ENCODE results near the gene WNT7A.
A peak's percentile ranks its signal among the peaks of the same experiment; 100 is the strongest.
"Not testable (repeated sequence)": the region's sequence is repeated elsewhere in the genome, so short reads cannot be mapped to it uniquely, and the experiment has no call there.

Gene WNT7A

DNA sequence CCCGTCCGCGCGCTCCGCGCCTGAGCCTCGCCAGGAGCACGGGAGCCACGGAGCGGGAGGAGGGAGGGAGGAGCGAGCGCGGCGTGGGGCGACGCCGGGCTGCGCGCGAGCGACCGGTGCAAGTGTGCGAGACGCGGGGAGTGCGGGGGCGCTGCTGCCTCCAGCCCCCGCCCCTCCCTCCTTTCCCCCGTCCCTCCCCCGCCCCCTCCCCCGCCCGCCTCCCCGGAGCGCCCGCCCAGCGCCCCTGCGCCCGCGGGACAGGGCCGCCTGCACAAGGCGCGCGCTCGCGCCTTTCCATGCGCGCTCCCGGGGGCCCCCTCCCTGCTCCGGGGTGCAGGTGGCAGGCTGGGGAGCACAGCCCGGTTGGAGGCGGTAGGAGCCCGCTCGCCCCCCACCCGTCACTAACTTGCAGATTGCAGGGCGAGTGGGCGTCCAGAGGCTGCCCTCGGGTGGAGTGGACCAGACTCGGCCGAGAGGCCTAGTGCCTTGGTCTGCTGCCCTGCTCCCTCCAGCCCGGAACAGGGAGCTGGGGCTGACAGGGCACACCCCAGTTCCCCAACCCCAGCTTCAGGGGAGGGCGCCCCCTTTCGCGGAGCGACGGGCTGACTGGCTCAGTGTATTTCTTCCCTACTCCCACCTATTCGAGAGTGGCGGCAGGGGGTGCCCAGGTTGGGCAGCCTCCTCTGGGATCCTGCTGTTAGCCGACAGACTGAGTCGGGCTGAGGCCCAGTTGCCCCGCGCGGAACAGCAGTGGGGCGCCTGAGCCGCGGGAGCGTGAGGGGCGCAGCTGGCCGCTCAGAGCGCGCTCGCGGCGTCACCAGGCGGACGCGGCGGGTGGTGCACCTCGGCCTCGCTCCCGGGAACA, at the start of gene WNT7A:
TSS of gene WNT7A (minus strand) at position 126 of the 865 bp plus-strand sequence. CDS start 255 bp downstream, outside the sequence.
- Histone ChIP-seq H4K20me1 (ENCODE audit: insufficient read depth, low read length) (no peaks in the 10 kb centered on the region; the same call in 1 of the 2 replicates), H3K27me3 (ENCODE audit: insufficient read depth, low read length, poor library complexity) (peaks cover 11% of the 10 kb centered on the region), H3K9ac (ENCODE audit: low read depth, low read length) (no peak within 1 kb of the TSS), H3K4me1 (ENCODE audit: insufficient read depth, low read length) (no peaks in the 10 kb centered on the region), H2AFZ (ENCODE audit: low read depth, low read length) (no peak within 1 kb of the TSS), H3K9me3 (ENCODE audit: insufficient read depth, low read length, severe bottlenecking) (no peaks in the 10 kb centered on the region), H3K4me2 (ENCODE audit: insufficient read depth, low read length) (no peak within 1 kb of the TSS), H3K27ac (ENCODE audit: low read length) (no peak within 1 kb of the TSS), H3K4me3 (ENCODE audit: low read depth in 1 of 2, low read length in 2 of 2) (no peak within 1 kb of the TSS), H3K79me2 (ENCODE audit: insufficient read depth, low read length) (no peaks in the 10 kb centered on the region), H3K36me3 (ENCODE audit: insufficient read depth, low read length) (no peaks in the 10 kb centered on the region)
- ATAC-seq (ENCODE audit: insufficient read depth, low read depth) = no peak
- no peak for DNase-seq
- TF ChIP-seq EZH2 (IDR thresholded peaks at IDR 0.05; ENCODE audit: borderline replicate concordance, low read depth, low read length, severe bottlenecking) = no peak
- TF ChIP-seq, protein P1, sequence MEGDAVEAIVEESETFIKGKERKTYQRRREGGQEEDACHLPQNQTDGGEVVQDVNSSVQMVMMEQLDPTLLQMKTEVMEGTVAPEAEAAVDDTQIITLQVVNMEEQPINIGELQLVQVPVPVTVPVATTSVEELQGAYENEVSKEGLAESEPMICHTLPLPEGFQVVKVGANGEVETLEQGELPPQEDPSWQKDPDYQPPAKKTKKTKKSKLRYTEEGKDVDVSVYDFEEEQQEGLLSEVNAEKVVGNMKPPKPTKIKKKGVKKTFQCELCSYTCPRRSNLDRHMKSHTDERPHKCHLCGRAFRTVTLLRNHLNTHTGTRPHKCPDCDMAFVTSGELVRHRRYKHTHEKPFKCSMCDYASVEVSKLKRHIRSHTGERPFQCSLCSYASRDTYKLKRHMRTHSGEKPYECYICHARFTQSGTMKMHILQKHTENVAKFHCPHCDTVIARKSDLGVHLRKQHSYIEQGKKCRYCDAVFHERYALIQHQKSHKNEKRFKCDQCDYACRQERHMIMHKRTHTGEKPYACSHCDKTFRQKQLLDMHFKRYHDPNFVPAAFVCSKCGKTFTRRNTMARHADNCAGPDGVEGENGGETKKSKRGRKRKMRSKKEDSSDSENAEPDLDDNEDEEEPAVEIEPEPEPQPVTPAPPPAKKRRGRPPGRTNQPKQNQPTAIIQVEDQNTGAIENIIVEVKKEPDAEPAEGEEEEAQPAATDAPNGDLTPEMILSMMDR (IDR thresholded peaks at IDR 0.05; ENCODE audit: borderline replicate concordance, extremely low read depth, low read length, poor library complexity, severe bottlenecking) = no peak

DNA sequence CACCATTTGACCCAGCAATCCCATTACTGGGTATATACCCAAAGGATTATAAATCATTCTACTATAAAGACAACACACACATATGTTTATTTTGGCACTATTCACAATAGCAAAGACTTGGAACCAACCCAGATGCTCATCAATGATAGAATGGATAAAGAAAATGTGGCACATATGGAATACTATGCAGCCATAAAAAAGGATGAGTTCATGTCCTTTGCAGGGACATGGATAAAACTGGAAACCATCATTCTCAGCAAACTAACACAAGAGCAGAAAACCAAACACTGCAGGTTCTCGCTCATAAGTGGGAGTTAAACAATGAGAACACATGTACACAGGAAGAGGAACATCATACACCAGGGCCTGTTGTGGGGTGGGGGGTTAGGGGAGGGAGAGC, 48.9 kb upstream of the WNT7A start:
- H3K36me3 ChIP-seq (ENCODE audit: insufficient read depth, low read length); H3K27ac ChIP-seq (ENCODE audit: low read length): not testable (repeated sequence)

DNA sequence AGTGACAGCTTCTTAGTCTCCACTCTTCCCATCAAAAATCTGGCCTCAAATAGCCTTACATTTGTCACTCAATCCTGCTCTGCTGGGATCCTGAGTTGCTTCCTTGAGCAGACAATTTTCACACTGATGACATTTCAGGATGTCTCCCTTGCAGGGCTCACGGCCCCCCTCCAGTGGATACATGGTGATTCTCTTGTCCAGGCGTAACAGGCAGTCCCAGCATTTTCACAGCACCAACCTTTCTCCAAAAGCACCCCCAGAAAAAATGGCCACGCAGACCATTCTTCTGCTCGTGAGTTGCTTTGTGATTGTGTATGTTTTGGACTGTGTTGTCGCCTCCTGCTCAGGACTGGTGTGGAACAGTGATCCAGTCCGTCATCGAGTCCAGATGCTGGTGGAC, 47.4 kb upstream of the WNT7A start:
- Histone ChIP-seq H3K4me1 (ENCODE audit: insufficient read depth, low read length) (no peaks in the 10 kb centered on the region), H3K36me3 (ENCODE audit: insufficient read depth, low read length) (no peaks in the 10 kb centered on the region), H3K9me3 (ENCODE audit: insufficient read depth, low read length, severe bottlenecking) (peaks cover 5% of the 10 kb centered on the region), H3K27me3 (ENCODE audit: insufficient read depth, low read length, poor library complexity) (no peaks in the 10 kb centered on the region), H4K20me1 (ENCODE audit: insufficient read depth, low read length) (no peaks in the 10 kb centered on the region), H3K79me2 (ENCODE audit: insufficient read depth, low read length) (no peaks in the 10 kb centered on the region), H3K4me2 (ENCODE audit: insufficient read depth, low read length) (no peak overlapping the region), H2AFZ (ENCODE audit: low read depth, low read length) (no peak overlapping the region), H3K4me3 (ENCODE audit: low read depth in 1 of 2, low read length in 2 of 2) (no peak overlapping the region), H3K9ac (ENCODE audit: low read depth, low read length) (no peak overlapping the region), H3K27ac (ENCODE audit: low read length) (no peak overlapping the region)
- DNase-seq (no peak), ATAC-seq (ENCODE audit: insufficient read depth, low read depth) (no peak)
- TF ChIP-seq, protein P1 (IDR thresholded peaks at IDR 0.05; ENCODE audit: borderline replicate concordance, extremely low read depth, low read length, poor library complexity, severe bottlenecking) = peak; percentile 8
- no peak for TF ChIP-seq EZH2 (IDR thresholded peaks at IDR 0.05; ENCODE audit: borderline replicate concordance, low read depth, low read length, severe bottlenecking)

More for the DNA sequence above, 48.9 kb upstream of the WNT7A start:
- H3K27me3 ChIP-seq (ENCODE audit: insufficient read depth, low read length, poor library complexity); H4K20me1 ChIP-seq (ENCODE audit: insufficient read depth, low read length); H2AFZ ChIP-seq (ENCODE audit: low read depth, low read length); H3K4me3 ChIP-seq (ENCODE audit: low read depth in 1 of 2, low read length in 2 of 2); ATAC-seq (ENCODE audit: insufficient read depth, low read depth); DNase-seq; H3K4me2 ChIP-seq (ENCODE audit: insufficient read depth, low read length); H3K9me3 ChIP-seq (ENCODE audit: insufficient read depth, low read length, severe bottlenecking); H3K9ac ChIP-seq (ENCODE audit: low read depth, low read length); H3K4me1 ChIP-seq (ENCODE audit: insufficient read depth, low read length); H3K79me2 ChIP-seq (ENCODE audit: insufficient read depth, low read length): not testable (repeated sequence)

DNA sequence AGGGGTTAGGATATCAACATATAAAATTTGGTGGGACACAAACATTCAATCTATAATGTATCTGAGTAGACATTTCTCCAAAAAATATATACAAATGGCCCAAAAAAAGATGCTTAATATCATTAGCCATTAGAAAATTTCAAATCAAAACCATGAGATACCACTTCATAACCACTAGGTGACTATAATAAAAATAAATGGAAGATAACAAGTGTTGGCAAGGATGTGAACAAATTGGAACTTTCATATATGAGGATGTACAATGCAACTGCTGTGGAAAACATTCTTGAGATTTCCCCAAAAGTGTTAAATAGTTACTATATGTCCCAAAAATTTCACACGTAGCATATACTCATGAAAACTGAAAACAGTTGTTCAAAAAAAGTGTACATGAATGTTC, 36.5 kb upstream of the WNT7A start:
- Histone ChIP-seq H3K9me3 (ENCODE audit: insufficient read depth, low read length, severe bottlenecking) (no peaks in the 10 kb centered on the region), H3K27ac (ENCODE audit: low read length) (no peak overlapping the region), H3K79me2 (ENCODE audit: insufficient read depth, low read length) (no peaks in the 10 kb centered on the region), H3K27me3 (ENCODE audit: insufficient read depth, low read length, poor library complexity) (no peaks in the 10 kb centered on the region), H2AFZ (ENCODE audit: low read depth, low read length) (no peak overlapping the region), H3K9ac (ENCODE audit: low read depth, low read length) (no peak overlapping the region), H3K4me3 (ENCODE audit: low read depth in 1 of 2, low read length in 2 of 2) (no peak overlapping the region), H3K36me3 (ENCODE audit: insufficient read depth, low read length) (no peaks in the 10 kb centered on the region), H3K4me2 (ENCODE audit: insufficient read depth, low read length) (no peak overlapping the region), H3K4me1 (ENCODE audit: insufficient read depth, low read length) (no peaks in the 10 kb centered on the region), H4K20me1 (ENCODE audit: insufficient read depth, low read length) (no peaks in the 10 kb centered on the region)
- no peak for TF ChIP-seq EZH2 (IDR thresholded peaks at IDR 0.05; ENCODE audit: borderline replicate concordance, low read depth, low read length, severe bottlenecking)
- TF ChIP-seq, protein P1 (IDR thresholded peaks at IDR 0.05; ENCODE audit: borderline replicate concordance, extremely low read depth, low read length, poor library complexity, severe bottlenecking) = no peak
- DNase-seq (no peak), ATAC-seq (ENCODE audit: insufficient read depth, low read depth) (no peak)

Data from DND-41 (cell line).